Medulla oblongata (tissue), 1 donor: ENCODE data around the gene LGALS9.

Experiments used
- DNase-seq: peaks from one replicate; pipeline ENCODE4 v3.0.0-alpha.2; 2015; ENCODE audit errors: extremely low spot score

Gene LGALS9

DNA sequence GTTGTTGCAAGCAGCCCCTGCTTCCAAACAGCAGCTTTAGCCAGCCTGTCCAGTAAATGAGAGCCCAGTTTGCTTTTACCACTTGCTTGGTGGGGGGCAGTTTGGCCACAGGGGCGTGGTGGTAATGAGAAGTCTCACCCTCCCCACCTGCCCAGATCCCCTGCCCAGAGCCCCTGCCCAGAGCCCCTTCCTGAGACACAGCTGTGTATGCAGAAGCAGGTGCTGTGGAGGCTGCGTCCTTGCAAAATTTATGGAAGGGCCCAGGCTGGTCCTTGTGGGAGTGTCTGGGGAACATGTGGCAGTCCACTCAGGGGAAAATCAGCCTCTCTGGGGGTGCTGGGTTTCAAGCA lies 27.6 kb upstream of the LGALS9 start:
- no peak for DNase-seq

DNA sequence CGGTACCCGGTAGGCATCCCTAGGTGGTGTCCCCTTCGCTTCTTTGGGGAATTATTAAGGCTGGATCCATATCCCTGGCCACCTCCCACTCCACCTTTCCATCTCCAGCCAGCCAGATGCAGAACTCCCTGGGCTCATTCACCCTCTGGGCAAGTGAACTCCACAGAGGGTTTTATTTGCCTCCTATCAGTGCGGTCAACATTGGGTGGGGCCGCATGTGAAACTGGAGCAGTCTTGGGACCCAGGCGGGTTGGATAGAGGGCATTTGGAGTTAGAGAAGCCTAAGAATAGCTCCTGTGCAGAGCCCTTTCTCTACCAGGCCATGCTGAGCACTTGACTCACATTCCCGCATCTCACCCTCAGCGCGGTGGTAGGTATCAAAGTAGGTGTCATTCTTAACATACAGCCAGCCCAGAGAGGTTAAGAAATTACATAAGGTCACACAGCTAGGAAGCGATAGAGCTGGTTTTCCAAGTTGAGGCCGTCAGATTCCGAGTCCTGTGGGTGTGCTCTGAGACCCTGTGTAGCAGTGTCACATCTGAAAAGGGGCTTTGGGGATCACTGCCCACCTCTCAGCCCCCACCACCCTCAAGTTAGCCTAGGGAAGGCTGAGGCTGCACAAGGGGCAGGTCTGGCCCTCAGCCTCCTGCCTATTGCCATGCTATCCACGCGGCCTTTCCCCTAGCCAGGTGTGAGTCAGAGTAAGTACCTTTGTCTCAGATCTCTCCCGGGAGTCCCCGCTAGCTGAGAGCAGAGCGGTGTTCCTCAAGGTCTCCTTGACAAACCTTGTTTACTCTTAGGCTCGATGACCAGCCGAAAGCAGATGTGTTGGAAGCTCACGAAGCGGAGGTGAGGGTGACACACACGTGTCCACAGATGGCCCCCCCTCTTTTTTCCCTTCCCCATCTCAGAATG lies 26.9 kb upstream of the LGALS9 start:
- no peak for DNase-seq

DNA sequence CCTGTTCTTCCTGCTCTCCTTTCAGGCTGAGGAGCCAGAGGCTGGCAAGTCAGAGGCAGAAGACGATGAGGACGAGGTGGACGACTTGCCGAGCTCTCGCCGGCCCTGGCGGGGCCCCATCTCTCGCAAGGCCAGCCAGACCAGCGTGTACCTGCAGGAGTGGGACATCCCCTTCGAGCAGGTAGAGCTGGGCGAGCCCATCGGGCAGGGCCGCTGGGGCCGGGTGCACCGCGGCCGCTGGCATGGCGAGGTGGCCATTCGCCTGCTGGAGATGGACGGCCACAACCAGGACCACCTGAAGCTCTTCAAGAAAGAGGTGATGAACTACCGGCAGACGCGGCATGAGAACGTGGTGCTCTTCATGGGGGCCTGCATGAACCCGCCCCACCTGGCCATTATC lies 25.6 kb upstream of the LGALS9 start:
- DNase-seq: no peak

DNA sequence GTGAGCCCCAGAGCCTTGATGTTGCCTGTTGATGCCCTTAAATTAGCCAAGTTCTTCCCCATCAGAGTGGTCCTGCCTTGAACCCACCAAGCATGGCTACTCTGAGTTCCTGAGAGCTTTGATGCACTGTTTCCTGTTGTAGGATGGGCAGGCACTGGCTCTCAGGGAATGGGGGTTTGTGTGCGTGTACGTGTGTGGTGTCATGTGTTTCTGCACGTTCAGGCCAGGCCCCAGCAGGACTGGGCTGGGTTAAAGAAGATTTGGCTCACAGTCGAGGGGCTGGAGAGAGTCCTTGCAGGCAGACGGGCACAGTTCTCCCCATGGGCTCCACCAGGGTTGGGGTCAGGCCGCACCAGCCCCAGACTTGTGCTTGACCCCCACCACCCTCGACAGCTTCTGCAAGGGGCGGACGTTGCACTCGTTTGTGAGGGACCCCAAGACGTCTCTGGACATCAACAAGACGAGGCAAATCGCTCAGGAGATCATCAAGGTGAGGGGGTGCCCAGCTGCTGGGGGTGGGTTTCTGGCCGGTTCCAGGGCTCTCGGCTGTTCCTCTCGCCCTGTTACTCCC lies 23.4 kb upstream of the LGALS9 start:
- no peak for DNase-seq

DNA sequence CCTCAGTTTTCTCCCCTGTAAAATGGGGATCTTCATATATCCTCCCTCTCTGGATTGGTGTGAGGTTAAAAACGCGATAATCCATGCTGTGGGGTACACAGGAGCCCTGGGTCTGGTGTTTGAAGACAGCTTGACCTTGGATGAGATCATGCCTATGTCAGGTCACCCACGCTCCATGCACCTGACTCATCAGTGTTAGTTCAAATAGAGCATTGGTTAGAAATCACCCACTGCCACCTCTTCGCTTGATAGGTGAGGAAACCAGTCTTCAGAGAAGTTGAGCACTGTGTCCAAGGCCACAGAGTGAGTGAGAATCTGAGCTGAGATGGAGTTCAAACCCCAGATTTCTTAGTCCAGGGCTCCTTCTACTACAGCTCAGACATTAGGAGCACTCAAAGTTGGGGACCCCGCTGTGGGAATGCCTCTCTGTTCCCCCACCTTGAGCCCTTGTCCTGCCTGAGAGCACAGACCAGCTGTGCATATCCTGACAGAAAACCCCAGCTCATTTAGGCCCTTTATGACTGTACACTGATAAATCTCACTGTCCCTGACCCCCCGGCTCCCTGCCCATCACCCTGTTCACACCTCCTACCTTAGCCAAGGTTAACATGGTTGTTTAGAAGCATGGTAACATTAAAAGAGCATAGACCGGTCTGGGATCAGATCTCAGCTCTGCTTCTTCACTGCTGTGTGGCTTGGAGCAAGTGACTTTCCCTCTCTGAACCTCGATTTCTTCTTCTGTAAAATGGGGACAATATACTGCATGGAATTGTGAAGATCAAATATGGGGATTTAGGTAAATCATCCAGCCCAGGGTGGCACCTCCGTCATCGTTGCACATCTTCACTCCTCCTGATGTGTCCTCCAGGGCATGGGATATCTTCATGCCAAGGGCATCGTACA lies 22.4 kb upstream of the LGALS9 start:
- DNase-seq: no peak

DNA sequence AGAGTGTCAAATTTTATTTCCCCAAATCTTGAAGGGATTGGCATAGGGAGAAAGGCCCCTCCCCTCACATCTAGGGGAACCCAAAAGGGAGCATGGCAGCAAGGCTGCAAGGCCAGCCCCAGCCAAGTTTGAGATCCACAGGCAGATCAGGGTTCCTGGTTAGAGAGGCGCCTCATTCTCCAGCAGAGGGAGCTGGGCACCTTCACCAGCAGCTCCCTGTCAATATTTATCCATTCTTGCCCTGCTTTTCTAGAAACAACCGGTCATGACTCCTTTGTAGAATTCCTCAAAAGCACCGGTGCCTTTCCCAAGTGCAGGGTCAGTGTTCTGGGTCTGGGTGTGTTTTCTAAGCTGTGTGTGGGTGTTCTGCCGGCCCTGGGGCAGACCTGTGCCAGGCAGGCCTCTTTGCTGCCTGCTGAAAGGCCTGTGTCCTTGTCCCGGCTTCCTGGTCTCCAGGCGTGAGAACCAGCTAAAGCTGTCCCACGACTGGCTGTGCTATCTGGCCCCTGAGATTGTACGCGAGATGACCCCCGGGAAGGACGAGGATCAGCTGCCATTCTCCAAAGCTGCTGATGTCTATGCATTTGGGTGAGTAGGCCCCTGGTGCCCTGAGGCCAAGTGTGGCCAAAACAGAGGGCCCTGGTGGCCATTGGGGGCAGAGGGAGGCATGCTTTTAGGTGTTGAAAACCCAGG lies 21.2 kb upstream of the LGALS9 start:
- DNase-seq: peak; percentile 55

DNA sequence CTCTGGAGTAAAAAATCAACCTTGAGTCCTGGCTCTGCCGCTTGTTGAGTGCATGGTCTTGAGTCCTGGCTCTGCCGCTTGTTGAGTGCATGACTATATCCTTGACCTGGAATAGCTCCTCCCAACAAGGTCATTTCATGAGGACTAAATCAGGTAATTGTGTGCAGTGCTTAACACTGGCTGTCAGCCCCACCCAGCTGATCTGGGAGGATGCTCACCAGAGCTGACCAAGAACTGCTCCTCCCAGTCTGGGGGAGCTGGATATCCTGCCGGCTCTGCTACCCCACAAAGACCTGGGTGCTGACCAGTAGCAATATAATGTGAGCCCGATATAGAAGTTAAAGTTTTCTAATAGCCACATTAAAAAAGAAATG lies 20.7 kb upstream of the LGALS9 start:
- DNase-seq: no peak

DNA sequence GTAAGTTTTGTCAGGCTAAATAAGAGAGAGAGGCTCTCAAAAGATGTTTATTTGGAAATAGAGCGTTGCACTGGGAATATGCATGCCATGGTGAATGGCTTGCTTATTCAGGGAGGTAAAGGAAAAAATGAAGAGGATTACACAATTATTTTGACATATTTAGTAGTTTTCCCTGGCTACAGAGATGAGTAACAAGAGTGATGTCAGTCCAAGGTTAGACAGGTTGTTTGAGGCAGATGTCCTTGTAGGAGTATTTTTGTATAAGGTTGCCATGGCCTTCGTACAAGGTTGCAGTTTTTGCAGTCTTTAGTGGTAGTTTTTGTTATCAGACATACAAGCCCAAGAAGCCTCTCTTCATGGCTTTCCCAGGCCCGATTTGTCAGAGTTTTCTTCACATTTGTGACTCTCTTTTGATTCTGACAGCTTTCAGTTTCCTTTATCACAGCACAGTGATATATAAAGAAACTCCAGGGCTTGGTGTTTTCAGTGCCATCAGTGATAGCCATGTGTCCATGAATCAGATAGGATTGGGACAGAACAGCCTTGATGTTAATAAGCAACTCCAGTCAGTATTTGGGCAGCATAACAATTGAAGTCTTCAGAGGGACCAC lies 18.7 kb upstream of the LGALS9 start:
- no peak for DNase-seq

DNA sequence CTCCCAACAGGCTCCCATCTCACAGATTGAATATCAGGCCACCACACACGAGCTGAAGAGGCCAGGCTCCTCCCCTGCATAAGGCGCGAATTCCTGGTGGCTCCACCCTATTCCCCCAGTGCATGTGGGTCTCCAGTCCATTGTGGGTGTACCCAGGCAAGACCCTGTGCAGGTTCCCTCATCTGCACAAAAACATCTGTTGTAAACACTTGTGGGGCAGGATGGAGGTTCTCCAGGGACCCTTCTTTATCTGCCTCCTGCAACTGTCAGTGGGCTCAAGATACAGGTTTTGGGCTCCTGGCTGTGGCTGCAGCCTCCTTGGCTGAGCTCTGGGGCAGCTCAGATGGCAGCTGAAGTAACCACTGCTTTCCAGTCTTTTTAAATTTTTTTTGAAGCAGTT lies 17.6 kb upstream of the LGALS9 start:
- DNase-seq: no peak

DNA sequence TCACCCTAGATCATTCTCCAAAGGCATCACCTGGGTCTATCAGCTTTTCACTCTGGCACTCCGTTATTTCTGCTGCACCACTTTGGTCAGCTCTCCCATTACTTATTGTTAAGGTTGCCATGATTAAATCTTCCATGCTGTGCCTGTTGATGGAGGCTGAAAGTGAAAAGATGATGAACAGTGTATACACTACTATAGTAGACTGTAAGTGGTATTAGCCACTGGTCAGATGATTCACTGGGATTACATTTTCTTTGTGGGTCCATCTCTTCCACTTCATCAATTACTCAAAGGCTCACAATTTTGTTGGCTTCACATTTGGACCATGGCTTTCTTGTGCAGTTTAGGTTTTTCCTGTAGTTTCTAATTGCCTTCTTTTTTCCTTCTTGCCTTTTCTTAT lies 15.9 kb upstream of the LGALS9 start:
- no peak for DNase-seq

DNA sequence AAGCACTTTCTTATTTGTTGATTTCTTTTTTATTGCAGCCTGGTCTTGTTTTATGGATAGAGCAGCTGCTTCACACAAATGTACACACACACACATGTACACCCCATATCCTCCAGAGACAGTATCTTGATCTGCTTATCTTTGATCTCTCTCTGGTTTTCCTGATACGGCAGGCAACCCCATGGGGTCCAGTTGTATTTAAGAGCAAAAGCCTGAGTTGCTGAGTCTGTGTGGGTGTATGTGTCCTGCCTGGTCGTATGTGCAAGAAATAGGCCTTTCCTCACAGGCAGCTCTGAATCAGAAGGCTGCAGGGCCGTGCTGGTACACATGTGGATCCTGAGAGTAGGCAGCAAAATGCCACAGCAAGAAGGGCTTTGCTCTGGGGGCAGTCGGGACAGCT lies 14.6 kb upstream of the LGALS9 start:
- no peak for DNase-seq

DNA sequence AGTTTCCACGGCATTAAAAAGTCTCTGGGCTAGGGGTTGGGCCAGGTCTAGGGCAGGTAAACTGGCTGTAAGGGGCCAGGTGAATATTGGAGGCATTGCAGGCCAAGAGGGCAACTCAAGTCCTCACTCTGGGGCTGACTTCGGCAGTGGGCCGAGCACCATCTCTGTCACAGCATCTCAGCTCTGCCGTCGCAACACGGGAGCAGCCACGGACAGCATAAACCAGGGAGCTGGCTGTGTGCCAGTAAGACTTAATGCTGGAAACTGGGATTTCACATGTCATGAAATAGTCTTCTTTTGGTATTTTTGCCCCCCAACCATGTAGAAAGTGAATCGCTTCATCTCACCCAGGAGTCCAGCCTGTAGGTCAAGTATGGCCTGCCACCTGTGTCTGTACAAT lies 12.6 kb upstream of the LGALS9 start:
- DNase-seq: no peak

DNA sequence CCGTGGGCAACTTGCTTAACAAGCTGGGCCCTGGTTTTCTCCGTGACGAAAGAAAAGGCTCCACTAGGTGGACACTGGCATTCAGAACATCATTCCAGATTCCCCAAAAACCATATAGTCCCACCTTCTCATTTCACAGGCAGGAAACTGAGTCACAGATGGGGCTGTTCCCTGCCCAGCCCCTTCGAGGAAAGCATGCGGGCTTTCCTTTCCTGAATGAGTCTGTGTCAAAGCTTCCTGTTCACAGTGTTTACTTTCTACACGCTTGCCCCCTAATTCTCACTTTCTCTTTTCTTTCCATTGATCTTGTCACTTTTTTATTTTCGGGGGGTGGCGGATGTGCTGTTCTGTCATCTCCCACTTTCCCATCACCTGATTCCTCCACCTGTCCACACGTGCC lies 10.3 kb upstream of the LGALS9 start:
- no peak for DNase-seq

DNA sequence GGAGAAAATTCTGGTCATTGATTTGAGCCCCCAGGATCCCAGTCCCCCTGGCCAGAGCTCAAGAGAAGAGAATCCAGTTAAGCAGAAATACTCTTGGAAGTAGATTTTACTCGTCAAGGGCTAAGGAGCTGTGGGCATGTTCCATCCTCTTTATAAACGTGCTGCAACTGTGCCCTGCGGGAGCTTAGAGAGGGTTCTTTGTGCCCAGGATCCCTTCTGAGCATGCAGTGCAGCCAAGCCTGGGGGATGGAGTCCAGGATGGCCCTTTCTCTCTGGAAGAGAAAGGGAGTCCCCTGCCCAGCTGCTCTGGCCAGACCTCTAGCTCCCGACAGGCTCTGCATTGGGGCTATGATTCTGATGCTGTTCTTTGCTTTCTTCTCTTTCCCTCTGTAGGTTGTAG lies 9.5 kb upstream of the LGALS9 start:
- peak; percentile 73 for DNase-seq

DNA sequence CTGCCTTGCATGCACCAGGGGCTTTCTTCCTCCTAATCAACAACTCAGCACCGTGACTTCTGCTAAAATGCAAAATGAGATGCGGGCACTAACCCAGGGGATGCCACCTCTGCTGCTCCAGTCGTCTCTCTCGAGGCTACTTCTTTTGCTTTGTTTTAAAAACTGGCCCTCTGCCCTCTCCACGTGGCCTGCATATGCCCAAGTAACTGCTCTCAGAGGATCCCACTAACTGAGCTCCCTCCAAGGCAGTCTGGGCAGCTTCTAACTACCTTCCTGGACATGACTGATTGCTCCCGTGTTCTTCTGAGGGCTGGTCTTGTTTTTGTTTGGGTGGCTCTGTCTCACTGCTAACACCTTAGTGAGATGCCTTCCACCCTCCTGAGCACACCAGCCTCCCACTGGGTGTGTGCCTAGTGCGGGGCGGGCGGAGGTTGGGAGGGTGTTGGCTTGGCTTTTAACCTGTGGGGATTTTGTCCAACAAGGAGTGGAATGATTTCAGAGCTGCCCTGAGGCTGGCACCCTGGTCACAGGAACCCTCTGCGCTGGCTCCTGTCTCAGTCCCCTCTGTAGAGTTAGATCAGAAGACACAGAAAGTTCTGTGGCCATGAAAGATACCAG lies 8.9 kb upstream of the LGALS9 start:
- no peak for DNase-seq

DNA sequence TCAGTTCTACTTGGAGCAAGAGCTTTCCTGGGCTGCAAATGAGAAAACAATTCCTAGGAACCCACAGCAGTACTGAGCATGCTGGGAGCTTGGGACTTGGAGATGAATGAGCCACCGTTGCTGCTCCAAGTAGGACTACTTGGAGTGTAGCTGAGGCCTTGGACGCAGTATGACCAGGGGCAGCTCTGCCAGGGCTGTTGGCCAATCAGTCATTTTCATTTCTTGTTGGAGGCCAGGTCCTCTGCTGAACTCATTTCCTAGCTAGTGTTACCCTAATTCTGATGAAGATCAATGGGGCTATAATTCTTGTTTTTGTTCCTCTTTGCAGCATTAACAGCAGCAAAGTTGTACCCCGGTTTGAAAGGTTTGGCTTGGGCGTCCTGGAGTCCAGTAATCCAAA lies 8.0 kb upstream of the LGALS9 start:
- peak; percentile 68 for DNase-seq

DNA sequence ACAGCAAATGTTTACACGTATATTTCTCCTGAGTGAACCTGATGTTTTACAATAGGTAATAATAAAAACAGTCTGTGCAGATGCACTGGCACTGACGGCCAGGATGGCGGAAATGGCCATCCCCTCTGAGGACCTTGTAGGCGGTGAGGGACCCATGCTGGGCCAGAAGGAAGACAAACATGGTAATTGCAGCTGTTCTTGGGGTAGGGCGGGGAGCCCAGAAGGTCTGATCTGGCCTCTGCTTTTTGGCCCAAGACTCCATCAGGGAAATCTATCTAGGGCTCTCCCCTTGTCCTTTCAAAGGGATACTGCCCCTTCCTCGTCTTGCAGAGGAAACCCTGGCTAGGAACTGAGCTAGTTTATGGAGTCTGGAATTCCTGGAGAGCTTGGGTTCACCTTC lies 7.4 kb upstream of the LGALS9 start:
- DNase-seq: no peak

DNA sequence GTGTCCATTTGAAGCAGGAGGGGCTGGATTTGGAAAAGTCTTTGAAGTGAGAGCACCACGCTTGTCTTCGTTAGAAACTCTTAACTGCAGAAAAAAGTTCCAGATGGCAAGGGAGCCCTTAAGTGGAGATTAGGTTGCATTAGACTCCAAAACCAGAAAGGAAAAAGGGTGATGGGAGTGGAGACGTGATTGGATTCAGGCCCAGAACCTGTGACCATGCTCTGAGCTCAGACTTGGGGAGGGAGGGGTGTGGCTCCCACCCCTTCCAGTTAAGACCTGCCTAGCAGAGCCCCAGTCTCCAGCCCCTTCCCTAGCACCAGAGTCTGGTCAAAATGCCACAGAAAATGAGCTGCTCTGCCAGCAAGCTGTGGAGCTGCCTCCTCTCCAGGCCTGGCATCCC lies 6.4 kb upstream of the LGALS9 start:
- no peak for DNase-seq

DNA sequence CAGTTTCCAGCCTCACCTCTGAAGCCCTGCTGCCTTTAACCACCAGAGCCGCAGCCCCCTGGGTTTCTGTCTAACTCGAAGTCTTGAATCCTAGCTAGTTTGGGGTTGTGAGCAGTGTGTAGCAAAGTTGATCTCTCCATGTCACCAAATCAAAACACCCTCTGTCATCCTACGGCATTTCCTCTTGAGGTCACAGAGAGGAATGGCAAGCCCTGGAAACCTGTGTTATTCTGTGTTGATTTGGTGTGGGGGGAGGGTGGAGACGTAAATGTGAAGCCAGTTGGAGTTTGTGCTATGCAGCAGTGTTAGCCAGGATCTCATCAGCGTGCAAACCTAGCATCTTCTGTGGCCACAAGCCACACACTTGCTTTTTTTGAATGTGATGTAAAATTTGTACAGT lies 5.1 kb upstream of the LGALS9 start:
- DNase-seq: no peak

DNA sequence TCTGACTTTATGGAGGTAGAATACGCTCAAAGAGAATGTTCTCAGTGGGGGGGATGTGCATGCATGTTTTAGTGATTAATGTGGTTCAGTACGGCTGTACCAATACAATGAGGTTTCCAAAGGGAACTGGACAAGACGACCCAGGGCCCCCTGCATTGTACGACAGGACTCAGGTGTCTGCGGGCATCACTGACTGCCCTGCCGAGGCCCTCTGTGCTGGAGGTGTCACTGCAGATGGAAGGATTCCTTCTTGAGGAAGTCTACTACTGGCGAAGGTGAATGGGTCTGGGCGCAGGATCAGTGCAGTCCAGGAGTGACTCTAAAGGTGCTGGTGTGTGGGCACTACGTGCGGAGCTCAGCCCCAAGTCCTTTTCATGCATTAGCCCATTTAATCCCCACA lies 3.5 kb upstream of the LGALS9 start:
- DNase-seq: no peak

DNA sequence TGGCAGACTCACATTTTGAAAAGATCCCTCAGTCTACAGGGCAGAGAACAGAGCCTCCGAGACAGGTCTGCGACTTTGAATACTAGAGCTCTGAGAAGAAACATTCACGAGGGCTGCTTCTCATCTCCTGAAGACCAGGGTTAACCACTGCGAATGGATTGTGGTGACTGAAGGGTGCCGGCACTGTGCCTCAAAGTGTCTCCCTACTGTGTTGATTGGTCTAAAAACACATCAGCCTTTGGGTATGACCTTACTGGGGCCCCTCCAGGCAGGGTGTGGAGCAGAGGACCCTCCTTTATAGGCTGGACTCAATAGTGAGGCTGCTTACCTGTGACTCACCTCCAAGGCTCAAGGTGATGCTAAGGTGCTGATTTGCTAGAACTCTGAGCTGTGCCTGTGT lies 2.6 kb upstream of the LGALS9 start:
- no peak for DNase-seq
